Right lobe of liver (tissue), 6 donors: ENCODE measurements around the gene ADARB2. TPM values are rescaled to one million over a fixed set of nuclear protein-coding genes. Genes with fewer than 3 reads are reported as not detected.

Experiments
- ATAC-seq, 4 donors: fragments of 200-7000 bp; cut with Tn5 transposase; one replicate each; pipeline ENCODE4 v1.9.1; 2020; ENCODE audit warnings: mild to moderate bottlenecking in 4 of 4, moderate library complexity in 4 of 4
- DNase-seq, 3 donors: peaks; one replicate each; pipeline ENCODE4 v3.0.0-alpha.2; 2020
- H3K27ac ChIP-seq, 3 donors: fragments of 200-600 bp; one replicate each; pipeline ENCODE4 v1.8.0; 2022
- H3K27me3 ChIP-seq, 2 donors: fragments of 200-600 bp; one replicate each; pipeline ENCODE4 v1.8.0; 2022
- H3K36me3 ChIP-seq, 4 donors: fragments of 200-600 bp; sonication (generic) in 1 of 4; one replicate each; pipeline versions ENCODE4 v1.5.1 to v1.8.0; 2017 to 2022; ENCODE audit warnings: control low read depth in 1 of 4
- H3K4me1 ChIP-seq, 4 donors: fragments of 200-600 bp; sonication (generic) in 1 of 4; one replicate each; pipeline versions ENCODE4 v1.5.1 to v1.8.0; 2017 to 2022; ENCODE audit warnings: control low read depth in 1 of 4
- H3K4me3 ChIP-seq, 3 donors: fragments of 200-600 bp; one replicate each; pipeline ENCODE4 v1.8.0; 2022
- H3K9me3 ChIP-seq, 4 donors: fragments of 200-600 bp; sonication (generic) in 1 of 4; one replicate each; pipeline versions ENCODE4 v1.5.1 to v1.8.0; 2017 to 2022; ENCODE audit warnings: control low read depth in 1 of 4
- POLR2A ChIP-seq: fragments of 450-650 bp; IDR thresholded peaks from one replicate; pipeline ENCODE4 v1.6.1; 2017; ENCODE audit warnings: antibody characterized with exemption, mild to moderate bottlenecking
- WGBS: methylation state at CpG from one replicate; pipeline ENCODE4 v1.1.6; 2018; ENCODE audit warnings: low coverage, low lambda C conversion rate; ENCODE audit not compliant: insufficient coverage; ENCODE audit errors: missing lambda C conversion rate; 5-methylcytosine and 5-hydroxymethylcytosine counted together
- intact Hi-C, 2 donors: fragments of 100-400 bp; cut with DNase I; formaldehyde crosslinking; loops; one replicate each; pipeline versions ENCODE4 v1.11.2 to v1.14.1; 2022
- total RNA-seq, 6 experiments: library from RNA; depleted of rRNA in 2 of 6; stranded (reverse); fragments of >200 nt in 2 of 6; fragmentation: NEBNext Ultra II Directional in 3 of 6; extraction: Animal tissue kit (Norgen Biotek cat#: 25700) in 3 of 6; gene quantifications; one replicate each; pipeline versions ENCODE4 v1.1.0 to v1.2.4, GENCODE V29; 2016 to 2023
- TF ChIP-seq, protein P1 (sequence below), 4 donors: fragments of 200-600 bp in 3 of 4; fragments of 450-650 bp in 1 of 4; IDR thresholded peaks; one replicate each; pipeline versions ENCODE4 v1.5.1 to v1.8.0; 2016 to 2022; ENCODE audit warnings: antibody characterized with exemption in 4 of 4, mild to moderate bottlenecking in 2 of 4
- donor health status: DM: no; HTN: yes; CAD: no.
- donor health status: DM: no; HTN: no; CAD: no.
- donor health status: DM: no; HTN: no; CAD: no.
- donor health status: DM: no; HTN: yes; CAD: no.
- donor health status: DM: no; HTN: yes; CAD: no.

The ADARB2 gene
- total RNA-seq, 6 experiments from 2014 or later, result 0.07 to 0.68 (median 0.42) TPM

DNA sequence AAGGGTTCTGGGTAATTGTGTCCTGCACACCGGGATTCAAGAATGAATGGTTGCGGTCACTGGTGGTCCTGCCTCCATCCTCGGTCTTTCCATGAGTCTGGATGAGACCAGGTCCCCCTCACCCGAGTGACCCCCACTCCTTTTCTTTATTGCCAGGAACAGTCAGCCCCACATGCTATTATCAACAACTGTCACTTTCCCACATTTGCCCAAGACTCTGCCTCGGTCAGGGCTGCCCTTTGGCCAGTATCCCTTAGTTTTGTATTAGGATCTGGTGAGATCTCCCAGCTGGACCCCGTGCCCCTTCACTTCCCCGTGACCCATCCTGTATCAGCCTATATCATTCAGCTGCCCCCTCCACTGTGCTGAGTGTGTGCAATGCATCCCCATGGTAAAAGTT, 288.3 kb downstream of the ADARB2 start:
- ATAC-seq (no peak), DNase-seq (no peak)
- 35% methylated on average over 4 of the region's 7 CpGs for WGBS
- Histone ChIP-seq H3K27me3 (no peaks in the 10 kb centered on the region), H3K27ac (no peak overlapping the region), H3K36me3 (no peaks in the 10 kb centered on the region), H3K4me3 (no peak overlapping the region), H3K4me1 (no peaks in the 10 kb centered on the region), H3K9me3 (no peaks in the 10 kb centered on the region)
- TF ChIP-seq, protein P1, sequence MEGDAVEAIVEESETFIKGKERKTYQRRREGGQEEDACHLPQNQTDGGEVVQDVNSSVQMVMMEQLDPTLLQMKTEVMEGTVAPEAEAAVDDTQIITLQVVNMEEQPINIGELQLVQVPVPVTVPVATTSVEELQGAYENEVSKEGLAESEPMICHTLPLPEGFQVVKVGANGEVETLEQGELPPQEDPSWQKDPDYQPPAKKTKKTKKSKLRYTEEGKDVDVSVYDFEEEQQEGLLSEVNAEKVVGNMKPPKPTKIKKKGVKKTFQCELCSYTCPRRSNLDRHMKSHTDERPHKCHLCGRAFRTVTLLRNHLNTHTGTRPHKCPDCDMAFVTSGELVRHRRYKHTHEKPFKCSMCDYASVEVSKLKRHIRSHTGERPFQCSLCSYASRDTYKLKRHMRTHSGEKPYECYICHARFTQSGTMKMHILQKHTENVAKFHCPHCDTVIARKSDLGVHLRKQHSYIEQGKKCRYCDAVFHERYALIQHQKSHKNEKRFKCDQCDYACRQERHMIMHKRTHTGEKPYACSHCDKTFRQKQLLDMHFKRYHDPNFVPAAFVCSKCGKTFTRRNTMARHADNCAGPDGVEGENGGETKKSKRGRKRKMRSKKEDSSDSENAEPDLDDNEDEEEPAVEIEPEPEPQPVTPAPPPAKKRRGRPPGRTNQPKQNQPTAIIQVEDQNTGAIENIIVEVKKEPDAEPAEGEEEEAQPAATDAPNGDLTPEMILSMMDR (IDR thresholded peaks at IDR 0.05), result no peak
- TF ChIP-seq POLR2A, result no peak
- intact Hi-C loops, result no loop called here

DNA sequence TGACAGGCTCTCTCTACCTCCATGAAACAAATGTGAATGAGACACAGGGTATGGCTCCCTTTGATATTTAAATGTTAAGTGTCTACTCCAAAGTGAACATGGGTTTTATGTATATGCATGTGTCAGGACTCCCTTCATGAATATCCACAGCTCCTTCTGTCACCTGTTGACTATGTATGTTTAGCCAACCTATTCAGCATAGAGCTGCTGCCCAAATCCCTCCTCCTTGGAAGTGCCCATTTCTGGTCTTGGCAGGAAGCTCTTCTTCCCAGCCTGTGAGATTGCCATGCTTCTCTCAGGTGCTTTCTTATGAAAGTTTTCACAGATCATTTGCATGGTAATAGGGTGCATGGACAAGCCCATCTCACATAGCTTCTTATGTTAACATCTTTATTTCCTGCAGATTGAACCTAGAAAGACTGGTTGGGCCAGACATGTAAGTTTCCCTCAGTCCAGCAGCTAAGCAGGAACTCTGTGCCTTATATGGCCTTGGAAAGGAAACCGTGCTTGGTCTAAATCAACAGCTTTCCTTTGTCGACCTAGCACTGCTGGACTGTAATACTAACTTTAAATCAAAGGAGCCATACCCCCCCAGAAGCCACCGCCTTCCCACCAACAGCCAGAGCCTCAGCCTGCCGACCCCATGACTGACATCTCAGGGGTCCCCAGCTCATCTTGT, 288.9 kb downstream of the ADARB2 start:
- DNase-seq (no peak), ATAC-seq (no peak)
- no peak overlapping the region for H3K4me3 ChIP-seq
- no peak overlapping the region for H3K27ac ChIP-seq
- no peaks in the 10 kb centered on the region for H3K4me1 ChIP-seq
- no peaks in the 10 kb centered on the region for H3K36me3 ChIP-seq
- TF ChIP-seq POLR2A, result no peak
- TF ChIP-seq, protein P1 (IDR thresholded peaks at IDR 0.05), result no peak
- no peaks in the 10 kb centered on the region for H3K9me3 ChIP-seq
- intact Hi-C loops, result no loop called here
- H3K27me3 ChIP-seq, result no peaks in the 10 kb centered on the region
- 38% methylated on average over 3 of the region's 4 CpGs for WGBS

- Histone ChIP-seq H3K4me3 (no peak overlapping the region), H3K36me3 (no peaks in the 10 kb centered on the region), H3K27me3 (no peaks in the 10 kb centered on the region), H3K27ac (no peak overlapping the region), H3K4me1 (no peaks in the 10 kb centered on the region), H3K9me3 (no peaks in the 10 kb centered on the region)
- TF ChIP-seq, protein P1 (IDR thresholded peaks at IDR 0.05), result no peak
- no peak for TF ChIP-seq POLR2A
- ATAC-seq (no peak), DNase-seq (no peak)
- intact Hi-C loops, result no loop called here
- WGBS, result 73% methylated on average over 2 of the region's 2 CpGs
Measured at GRCh38 chr10:1444826-1445225, 292.5 kb downstream of the ADARB2 start.

GRCh38 chr10:1440897-1441296, 296.4 kb downstream of the ADARB2 start:
- Histone ChIP-seq H3K4me1 (no peaks in the 10 kb centered on the region), H3K9me3 (no peaks in the 10 kb centered on the region), H3K4me3 (no peak overlapping the region), H3K27ac (no peak overlapping the region), H3K36me3 (no peaks in the 10 kb centered on the region), H3K27me3 (no peaks in the 10 kb centered on the region)
- ATAC-seq (no peak), DNase-seq (no peak)
- TF ChIP-seq, protein P1 (IDR thresholded peaks at IDR 0.05), result no peak
- TF ChIP-seq POLR2A, result no peak
- 49% methylated on average over 2 of the region's 2 CpGs for WGBS
- intact Hi-C loops, result no loop called here
